ENCODE data around the gene UGT1A9. TPM values are rescaled to one million over a fixed set of nuclear protein-coding genes. Genes with fewer than 3 reads are reported as not detected.

UGT1A9 gene
- total RNA-seq, 1 donor from 2014 or later: not detected

GRCh38 chr2:233779722-233780121 lies 108.0 kb downstream of the UGT1A9 start:
- Mint-ChIP-seq H3K27ac (ENCODE audit: unreplicated experiment) (no peak overlapping the region), H3K4me1 (ENCODE audit: low read depth, unreplicated experiment) (no peaks in the 10 kb centered on the region), H3K9me3 (ENCODE audit: unreplicated experiment) (no peaks in the 10 kb centered on the region), H3K36me3 (ENCODE audit: unreplicated experiment) (peaks cover 17% of the 10 kb centered on the region), H3K4me3 (ENCODE audit: unreplicated experiment) (no peak overlapping the region), H3K27me3 (ENCODE audit: unreplicated experiment) (peaks cover 1% of the 10 kb centered on the region)
- no peak for TF ChIP-seq CTCF (IDR thresholded peaks at IDR 0.05; ENCODE audit: partially characterized antibody, unreplicated experiment)
- DNase-seq: no peak

GRCh38 chr2:233780771-233781170 lies 109.1 kb downstream of the UGT1A9 start:
- Mint-ChIP-seq H3K36me3 (ENCODE audit: unreplicated experiment) (peaks cover 8% of the 10 kb centered on the region), H3K4me1 (ENCODE audit: low read depth, unreplicated experiment) (no peaks in the 10 kb centered on the region), H3K9me3 (ENCODE audit: unreplicated experiment) (no peaks in the 10 kb centered on the region), H3K27me3 (ENCODE audit: unreplicated experiment) (peaks cover 1% of the 10 kb centered on the region), H3K4me3 (ENCODE audit: unreplicated experiment) (no peak overlapping the region), H3K27ac (ENCODE audit: unreplicated experiment) (no peak overlapping the region)
- TF ChIP-seq CTCF (IDR thresholded peaks at IDR 0.05; ENCODE audit: partially characterized antibody, unreplicated experiment): no peak
- no peak for DNase-seq

GRCh38 chr2:233789554-233789953 lies 117.9 kb downstream of the UGT1A9 start:
- DNase-seq: no peak
- Mint-ChIP-seq H3K36me3 (ENCODE audit: unreplicated experiment) (peaks cover 4% of the 10 kb centered on the region), H3K4me3 (ENCODE audit: unreplicated experiment) (no peak overlapping the region), H3K9me3 (ENCODE audit: unreplicated experiment) (peaks cover 2% of the 10 kb centered on the region), H3K27me3 (ENCODE audit: unreplicated experiment) (peaks cover 6% of the 10 kb centered on the region), H3K27ac (ENCODE audit: unreplicated experiment) (no peak overlapping the region), H3K4me1 (ENCODE audit: low read depth, unreplicated experiment) (no peaks in the 10 kb centered on the region)
- TF ChIP-seq CTCF (IDR thresholded peaks at IDR 0.05; ENCODE audit: partially characterized antibody, unreplicated experiment): no peak

GRCh38 chr2:233791151-233791882 lies 119.6 kb downstream of the UGT1A9 start:
- Mint-ChIP-seq H3K27ac (ENCODE audit: unreplicated experiment) (no peak overlapping the region), H3K27me3 (ENCODE audit: unreplicated experiment) (peaks cover 9% of the 10 kb centered on the region), H3K9me3 (ENCODE audit: unreplicated experiment) (peaks cover 6% of the 10 kb centered on the region), H3K4me1 (ENCODE audit: low read depth, unreplicated experiment) (no peaks in the 10 kb centered on the region), H3K36me3 (ENCODE audit: unreplicated experiment) (peaks cover 4% of the 10 kb centered on the region), H3K4me3 (ENCODE audit: unreplicated experiment) (no peak overlapping the region)
- TF ChIP-seq CTCF (IDR thresholded peaks at IDR 0.05; ENCODE audit: partially characterized antibody, unreplicated experiment): no peak
- DNase-seq: no peak

GRCh38 chr2:233791883-233792329 lies 120.2 kb downstream of the UGT1A9 start:
- Mint-ChIP-seq H3K4me3 (ENCODE audit: unreplicated experiment) (no peak overlapping the region), H3K36me3 (ENCODE audit: unreplicated experiment) (peaks cover 4% of the 10 kb centered on the region)
- DNase-seq: no peak

More at GRCh38 chr2:233791883-233792329, 120.2 kb downstream of the UGT1A9 start:
- H3K27me3 Mint-ChIP-seq (ENCODE audit: unreplicated experiment): peaks cover 9% of the 10 kb centered on the region
- no peak overlapping the region for H3K27ac Mint-ChIP-seq (ENCODE audit: unreplicated experiment)
- peaks cover 6% of the 10 kb centered on the region for H3K9me3 Mint-ChIP-seq (ENCODE audit: unreplicated experiment)
- H3K4me1 Mint-ChIP-seq (ENCODE audit: low read depth, unreplicated experiment): no peaks in the 10 kb centered on the region
- no peak for TF ChIP-seq CTCF (IDR thresholded peaks at IDR 0.05; ENCODE audit: partially characterized antibody, unreplicated experiment)

Measured in glutamatergic neuron (in vitro differentiated cells).